HG03460 (cell line): Measurements from ENCODE around the gene PFN3.
"Not testable (repeated sequence)": the region's sequence is repeated elsewhere in the genome, so short reads cannot be mapped to it uniquely, and the experiment has no call there.

Experiments
- ATAC-seq: cut with Tn5 transposase; IDR thresholded peaks from one replicate; pipeline ENCODE4 v1.9.1; 2021; ENCODE audit not compliant: unreplicated experiment

The PFN3 gene

DNA sequence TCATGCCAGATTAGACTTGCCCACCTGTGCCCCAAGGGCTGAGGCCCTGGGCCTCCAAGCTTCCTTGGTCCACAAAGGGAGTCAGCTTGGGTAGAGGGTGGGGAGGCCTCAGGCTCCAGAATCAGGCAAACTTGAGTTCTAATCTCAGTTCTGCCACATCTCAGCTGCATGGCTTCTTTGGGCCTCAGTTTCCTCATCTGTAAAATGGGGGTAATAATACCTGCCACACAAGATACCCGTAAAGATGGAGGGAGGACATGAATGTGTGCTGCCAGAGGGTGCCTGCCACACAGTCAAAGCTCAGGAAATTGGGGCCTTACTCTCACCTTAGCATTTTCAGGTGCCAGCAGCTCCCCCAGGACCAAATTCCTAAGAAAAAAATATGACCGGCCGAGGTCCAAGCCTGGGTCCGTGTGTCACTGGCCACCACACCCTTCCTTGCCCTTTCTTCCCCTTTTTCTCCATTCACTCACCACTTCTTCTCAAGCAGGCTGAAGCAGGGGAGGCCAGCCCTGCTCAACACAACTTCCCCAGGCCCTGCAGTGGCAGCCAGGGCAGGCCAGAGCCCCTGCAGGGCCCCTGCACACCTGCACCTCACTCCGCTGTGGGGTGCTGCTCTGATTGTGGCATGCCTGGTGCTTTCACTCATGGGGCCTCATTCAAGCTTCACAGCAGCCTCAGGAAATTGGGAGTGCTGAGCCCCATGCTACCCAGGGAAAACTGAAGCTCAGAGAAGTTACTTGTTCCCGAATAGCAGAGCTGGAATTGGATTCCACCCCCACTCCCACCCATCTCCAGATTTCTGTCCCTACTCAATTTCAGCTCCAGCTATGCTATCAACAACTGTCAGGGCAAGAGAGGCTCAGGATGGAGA lies 38.8 kb downstream of the PFN3 start:
- ATAC-seq = no peak

DNA sequence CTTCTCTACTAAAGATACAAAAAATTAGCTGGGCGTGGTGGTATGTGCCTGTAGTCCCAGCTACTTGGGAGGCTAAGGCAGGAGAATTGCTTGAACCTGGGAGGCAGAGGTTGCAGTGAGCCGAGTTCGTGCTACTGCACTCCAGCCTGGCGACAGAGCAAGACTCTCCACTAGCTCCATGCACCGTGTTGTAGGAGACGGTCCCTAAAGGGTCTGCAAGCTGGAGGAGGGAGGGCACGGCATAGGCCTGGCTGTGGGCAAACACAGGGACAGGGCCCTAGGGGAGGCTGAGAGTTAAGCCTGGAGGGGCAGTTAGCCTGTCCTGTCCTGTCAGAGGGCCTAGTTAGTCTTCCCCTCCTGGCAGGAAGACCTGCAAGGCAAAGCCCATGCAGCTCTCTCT lies 39.7 kb downstream of the PFN3 start:
- ATAC-seq = not testable (repeated sequence)

DNA sequence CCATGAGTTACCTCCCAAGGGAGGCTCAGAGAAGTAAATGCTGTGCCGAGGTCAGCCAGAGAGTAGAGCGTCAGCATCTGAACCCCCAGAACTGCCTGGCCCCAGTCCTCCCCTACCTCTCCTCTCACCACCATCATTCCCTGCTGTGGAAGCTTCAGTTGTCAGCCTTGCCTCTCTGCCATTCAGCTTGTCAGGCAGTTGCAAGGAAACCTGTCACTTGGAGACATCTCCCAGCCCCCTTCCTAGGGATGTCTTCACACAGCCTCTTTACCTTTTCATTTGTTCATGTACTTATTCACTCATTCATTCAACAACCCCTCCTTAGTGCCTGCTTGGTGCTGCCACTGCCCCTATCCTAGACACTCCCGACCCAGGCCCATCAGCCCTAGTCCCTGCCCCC lies 40.6 kb downstream of the PFN3 start:
- no peak for ATAC-seq

GRCh38 chr5:177359451-177359851 lies 41.0 kb downstream of the PFN3 start:
- ATAC-seq = no peak

DNA sequence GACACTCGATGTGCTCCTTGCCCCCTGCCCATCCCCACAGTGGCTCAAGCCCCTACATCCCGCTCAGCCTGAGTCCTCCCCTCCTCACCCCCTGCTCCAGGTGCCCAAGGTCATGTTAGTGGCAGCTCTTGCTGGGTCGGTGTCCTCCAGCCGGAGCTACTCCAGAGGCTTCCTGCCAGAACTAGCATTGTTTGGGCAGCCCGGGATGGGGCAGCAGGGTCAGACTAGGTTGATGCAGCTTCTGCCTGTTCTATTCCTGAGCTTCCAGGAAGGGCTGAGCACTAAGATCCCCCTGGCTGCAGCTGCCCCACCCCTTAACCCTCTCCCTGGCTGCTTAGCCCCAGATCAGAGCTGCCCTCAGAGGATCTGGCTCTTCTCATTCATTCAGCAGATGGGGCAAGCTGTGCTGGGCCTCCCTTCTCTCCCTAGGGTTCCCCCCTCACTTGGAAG lies 42.1 kb downstream of the PFN3 start:
- ATAC-seq = peak; percentile 1

- peak; percentile 90 for ATAC-seq
These were observed 42.8 kb downstream of the PFN3 start, which contains the start of gene RGS14 for GRCh38 chr5:177357459-177358351. RGS14 (plus strand) TSS chr5:177357924; CDS start chr5:177358025, 101 bp downstream.

DNA sequence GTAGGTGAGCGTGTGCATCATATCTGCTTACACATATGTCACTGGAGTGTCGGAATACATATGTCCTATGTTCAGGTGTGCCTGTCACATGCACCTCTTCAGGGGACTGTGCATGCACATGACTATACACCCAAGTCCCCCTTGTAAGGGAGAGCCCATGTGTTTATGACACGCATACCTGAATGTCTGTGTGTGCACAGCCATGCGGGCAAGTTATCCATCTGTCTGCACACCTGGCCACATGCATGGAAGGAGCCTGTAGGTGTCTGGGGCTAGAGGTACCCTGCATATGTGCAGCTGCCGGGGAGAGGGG lies 43.4 kb downstream of the PFN3 start:
- ATAC-seq = no peak

DNA sequence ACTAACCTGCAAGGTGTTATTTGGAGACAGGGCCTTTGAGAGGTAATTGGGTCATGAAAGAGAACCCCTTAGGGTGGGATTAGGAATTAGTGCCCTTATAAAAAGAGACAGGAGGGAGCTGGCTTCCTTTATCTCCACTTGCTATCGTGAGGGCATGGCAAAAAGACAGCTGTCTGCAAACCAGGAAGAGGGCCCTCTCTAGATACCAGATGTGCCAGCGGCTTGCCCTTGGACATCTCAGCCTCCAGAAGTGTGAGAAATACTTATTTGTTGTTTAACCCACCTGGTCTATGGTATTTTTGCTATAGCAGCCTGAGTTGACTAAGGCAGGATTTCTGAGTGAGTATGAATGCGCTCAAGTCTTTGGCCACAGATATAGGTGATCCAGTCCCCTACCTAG lies 43.7 kb downstream of the PFN3 start:
- ATAC-seq = no peak

- ATAC-seq = no peak
These were observed 44.6 kb downstream of the PFN3 start for GRCh38 chr5:177355868-177356168.

DNA sequence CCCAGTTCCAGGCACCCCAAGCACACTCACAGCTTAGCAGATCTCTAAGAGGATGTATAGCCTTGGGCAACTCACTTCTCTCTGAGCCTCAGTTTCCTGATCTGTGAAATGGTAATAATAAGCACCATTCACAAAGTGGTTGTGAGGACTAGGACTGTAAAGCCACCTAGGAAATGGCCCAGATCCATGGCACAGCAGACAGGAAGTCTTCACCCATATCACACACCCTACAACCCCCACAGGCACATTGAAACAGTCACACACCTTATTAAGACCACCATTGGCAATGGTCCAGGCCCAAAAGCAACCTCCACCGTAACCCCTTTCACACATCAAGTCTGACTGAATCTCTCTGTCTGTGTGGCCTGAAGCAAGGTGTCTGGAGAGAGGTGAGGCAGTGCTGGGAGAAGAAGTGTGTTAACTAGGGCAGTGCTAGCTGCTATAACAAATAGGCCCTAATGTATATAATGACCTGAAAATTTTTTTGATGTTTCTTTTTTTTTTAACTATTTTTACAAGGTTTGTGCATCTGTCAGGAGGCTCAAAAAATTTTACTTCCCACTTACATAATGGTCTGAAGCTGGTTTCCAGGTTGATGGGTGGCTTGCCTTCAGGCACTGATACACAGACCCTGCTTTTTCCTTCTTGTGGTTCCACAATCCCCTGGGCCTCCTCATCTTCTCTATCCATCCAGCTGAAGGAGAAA lies 45.1 kb downstream of the PFN3 start:
- no peak for ATAC-seq

GRCh38 chr5:177354711-177355110 lies 45.8 kb downstream of the PFN3 start:
- ATAC-seq = no peak

DNA sequence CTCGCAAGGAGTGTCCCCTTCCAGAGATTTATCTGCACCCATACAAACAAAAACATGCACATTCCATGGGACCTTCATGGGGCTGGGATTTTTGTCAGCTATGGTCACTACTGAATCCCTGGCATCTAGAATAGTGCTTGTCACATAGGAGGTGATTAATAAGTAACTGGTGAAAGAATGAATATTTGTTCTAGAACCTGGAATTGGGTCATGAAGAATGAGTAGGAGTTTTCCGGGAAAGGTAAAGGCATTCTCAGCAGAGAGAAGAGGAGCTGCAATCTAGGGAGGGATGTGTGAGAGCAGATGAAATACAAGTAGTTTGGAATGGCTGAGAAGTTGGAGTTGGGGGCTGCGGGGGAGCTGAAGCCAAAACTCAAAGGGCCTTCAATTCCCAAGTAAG lies 46.2 kb downstream of the PFN3 start:
- no peak for ATAC-seq

DNA sequence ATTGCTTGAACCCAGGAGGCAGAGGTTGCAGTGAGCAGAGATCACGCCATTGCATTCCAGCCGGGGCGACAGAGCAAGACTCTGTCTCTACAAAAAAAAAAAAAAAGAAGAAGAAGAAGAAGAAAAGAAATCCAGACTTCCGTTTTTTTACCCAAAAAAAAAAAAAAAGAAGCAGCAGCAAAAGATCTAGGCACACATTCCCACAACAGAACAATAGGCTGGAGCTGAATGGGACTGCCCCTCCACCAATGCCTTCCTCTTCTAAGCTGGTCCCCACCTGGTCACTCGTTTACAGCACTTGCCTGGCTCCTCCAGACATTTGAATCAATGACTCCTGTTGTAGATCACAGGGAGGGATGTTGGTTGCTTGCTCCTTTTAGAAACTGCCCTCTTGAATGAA lies 47.4 kb downstream of the PFN3 start:
- no peak for ATAC-seq

DNA sequence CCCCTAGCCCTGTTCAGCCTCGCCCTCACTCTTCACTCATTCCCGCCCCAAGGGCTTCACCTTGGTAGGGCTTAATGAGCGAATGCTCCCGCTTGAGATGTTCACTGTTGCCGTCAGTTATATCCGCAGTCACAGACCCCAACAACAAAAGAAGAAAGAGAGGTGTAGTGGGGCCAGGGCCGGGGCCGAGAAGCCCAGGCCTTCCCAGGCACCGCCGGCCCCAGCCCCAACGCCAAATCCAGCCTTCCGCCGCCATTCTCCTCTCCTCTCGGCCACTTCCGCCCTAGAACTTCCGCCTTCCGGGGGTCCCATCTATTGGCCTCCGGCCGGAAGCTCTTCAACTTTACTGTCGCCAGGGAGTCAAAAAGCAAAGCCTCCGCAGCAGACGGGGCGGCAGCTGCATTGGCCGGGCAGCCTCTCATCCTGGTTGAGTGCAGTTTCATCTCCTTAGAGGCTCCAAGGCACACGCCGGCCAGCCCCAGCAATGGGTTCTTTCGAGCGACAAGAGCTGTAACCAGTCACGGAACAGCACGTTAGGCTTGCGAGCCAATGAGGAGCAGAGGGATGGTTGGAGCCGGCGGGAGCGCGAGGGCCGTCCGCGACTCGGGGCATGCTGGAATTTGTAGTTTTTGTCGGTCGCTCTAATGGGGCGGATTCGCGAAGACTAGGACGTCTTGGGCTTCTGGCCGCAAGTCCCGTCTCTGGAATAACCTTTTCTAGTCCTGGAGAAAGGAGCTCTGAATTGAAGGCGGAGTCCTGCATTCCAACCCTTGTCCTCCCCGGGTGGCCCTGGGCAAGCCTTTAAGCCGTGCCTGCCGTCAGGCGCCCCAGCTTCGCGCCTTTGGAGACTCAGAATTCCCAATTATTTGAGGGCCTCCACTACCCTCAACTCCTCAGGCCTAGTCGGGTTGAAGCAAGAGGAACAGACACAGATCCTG lies 48.8 kb downstream of the PFN3 start, which contains the start of gene LMAN2:
LMAN2 (minus strand) TSS at position 277 of the 938 bp plus-strand sequence; CDS start at position 256, 21 bp downstream.
- peak; percentile 94 for ATAC-seq

DNA sequence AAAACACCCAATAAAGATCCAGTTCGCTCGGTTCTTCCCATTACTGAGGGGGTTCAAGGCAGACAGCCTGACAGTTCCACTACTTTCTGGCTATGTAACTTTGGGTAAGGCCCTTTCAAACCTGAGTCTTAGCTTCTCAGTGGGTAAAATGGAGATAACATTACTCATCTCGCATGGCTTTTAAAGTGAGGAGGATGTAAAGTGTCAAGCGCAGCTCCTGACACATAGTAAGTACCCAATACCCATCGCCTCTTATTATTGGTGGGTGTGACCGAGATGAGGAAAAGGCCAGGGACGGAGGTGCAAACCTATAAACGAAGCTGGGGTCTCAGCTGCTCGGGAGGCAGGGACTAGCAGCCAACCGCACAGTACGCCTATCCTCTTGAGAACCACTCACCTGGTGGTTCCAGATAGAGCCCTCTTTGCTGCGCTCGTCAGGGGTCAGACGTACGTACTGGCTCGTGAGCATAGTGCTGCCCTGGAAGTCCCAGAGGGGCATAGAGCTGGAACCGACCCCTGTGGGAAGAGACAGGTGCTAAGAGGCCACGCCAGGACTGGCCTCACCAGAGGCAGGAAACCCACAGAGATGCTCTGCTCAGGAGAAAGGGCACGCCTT lies 49.6 kb downstream of the PFN3 start:
- no peak for ATAC-seq
